GM12878 (cell line): ENCODE data around the gene ARHGAP15. TPM values are rescaled to one million over a fixed set of nuclear protein-coding genes. Genes with fewer than 3 reads are reported as not detected.
A peak's percentile ranks its signal among the peaks of the same experiment; 100 is the strongest.

Source experiments
- BACH1 ChIP-seq: fragments of 450-650 bp; IDR thresholded peaks from 2 replicates; pipeline ENCODE4 v1.6.1; 2017; ENCODE audit warnings: mild to moderate bottlenecking, borderline replicate concordance
- BCL11A ChIP-seq: IDR thresholded peaks from 2 replicates; pipeline ENCODE4 v1.6.1; 2011; ENCODE audit warnings: low read depth, low read length
- CHD4 ChIP-seq: fragments of 200-600 bp; sonication (generic); IDR thresholded peaks from 2 replicates; pipeline ENCODE4 v1.6.1; 2016; ENCODE audit warnings: mild to moderate bottlenecking
- DPF2 ChIP-seq: fragments of 450-650 bp; IDR thresholded peaks from 2 replicates; pipeline ENCODE4 v1.6.1; 2017; ENCODE audit warnings: mild to moderate bottlenecking
- EED ChIP-seq: sonication (generic); IDR thresholded peaks from 2 replicates; pipeline ENCODE4 v1.6.1; 2016; ENCODE audit warnings: antibody characterized with exemption, low read depth
- EP300 ChIP-seq, 2 experiments: fragments of 150-350 bp in 1 of 2; IDR thresholded peaks; 2 replicates each; pipeline ENCODE4 v1.6.1; 2011 to 2012; ENCODE audit warnings: low read depth in 2 of 2, low read length in 2 of 2, borderline replicate concordance in 1 of 2, improper control_type of control experiment in 1 of 2, inconsistent platforms in 1 of 2; ENCODE audit not compliant: control insufficient read depth in 1 of 2
- GABPA ChIP-seq: IDR thresholded peaks from 2 replicates; pipeline ENCODE4 v1.6.1; 2014; ENCODE audit warnings: antibody characterized with exemption, low read depth, mild to moderate bottlenecking, inconsistent platforms
- HCFC1 ChIP-seq: fragments of 150-350 bp; IDR thresholded peaks from 2 replicates; pipeline ENCODE4 v1.6.1; 2014; ENCODE audit warnings: low read length
- IKZF2 ChIP-seq, 2 experiments: fragments of 450-650 bp; IDR thresholded peaks; 2 replicates each; pipeline ENCODE4 v1.6.1; 2017; ENCODE audit warnings: mild to moderate bottlenecking in 2 of 2, moderate library complexity in 2 of 2
- NFIC ChIP-seq: IDR thresholded peaks from 2 replicates; pipeline ENCODE4 v1.6.1; 2012; ENCODE audit warnings: low read depth, mild to moderate bottlenecking, inconsistent platforms, low read length, moderate library complexity
- NR2C2 ChIP-seq: IDR thresholded peaks from 2 replicates; pipeline ENCODE4 v1.6.1; 2011; ENCODE audit warnings: borderline replicate concordance, low read depth; ENCODE audit not compliant: control insufficient read depth, insufficient read length
- NRF1 ChIP-seq: conservative IDR thresholded peaks from 2 replicates; pipeline ENCODE4 v1.6.1; 2011; ENCODE audit warnings: mild to moderate bottlenecking, low read depth, low read length, improper control_type of control experiment
- PAX8 ChIP-seq: fragments of 450-650 bp; IDR thresholded peaks from 2 replicates; pipeline ENCODE4 v1.6.1; 2017; ENCODE audit warnings: mild to moderate bottlenecking, moderate library complexity
- POU2F2 ChIP-seq: IDR thresholded peaks from 3 replicates; pipeline ENCODE4 v1.6.1; 2011; ENCODE audit warnings: low read depth, mild to moderate bottlenecking, low read length, borderline replicate concordance
- RAD21 ChIP-seq: IDR thresholded peaks from 2 replicates; pipeline ENCODE4 v1.6.1; 2011; ENCODE audit warnings: mild to moderate bottlenecking, low read depth, low read length, moderate library complexity; ENCODE audit not compliant: insufficient read depth
- RUNX3 ChIP-seq: IDR thresholded peaks from 2 replicates; pipeline ENCODE4 v1.6.1; 2012; ENCODE audit warnings: low read length, inconsistent platforms
- SMAD5 ChIP-seq: IDR thresholded peaks from 2 replicates; pipeline ENCODE4 v1.6.1; 2016; ENCODE audit warnings: antibody characterized with exemption, low read depth
- SPI1 ChIP-seq: IDR thresholded peaks from 2 replicates; pipeline ENCODE4 v1.6.1; 2011; ENCODE audit warnings: low read depth, mild to moderate bottlenecking, low read length, moderate library complexity, borderline replicate concordance; ENCODE audit not compliant: insufficient read depth
- TCF3 ChIP-seq: IDR thresholded peaks from 2 replicates; pipeline ENCODE4 v1.6.1; 2012; ENCODE audit warnings: low read depth, mild to moderate bottlenecking, low read length, borderline replicate concordance; ENCODE audit not compliant: insufficient read depth
- ZNF622 ChIP-seq: fragments of 450-650 bp; IDR thresholded peaks from 2 replicates; pipeline ENCODE4 v1.6.1; 2017; ENCODE audit warnings: mild to moderate bottlenecking, inconsistent platforms
- ZSCAN29 ChIP-seq: fragments of 450-650 bp; IDR thresholded peaks from 2 replicates; pipeline ENCODE4 v1.6.1; 2017; ENCODE audit warnings: mild to moderate bottlenecking, moderate library complexity
- polyA plus RNA-seq, 11 experiments: library from polyadenylated mRNA; depleted of rRNA in 4 of 11; unstranded in 6 of 11; stranded (reverse) in 5 of 11; fragments of >200 nt; fragmentation: Nextera tagmentation in 4 of 11; fragmentation: Illumina TruSeq in 1 of 11; extraction: Ambion mirVana in 4 of 11; extraction: Trizol in 1 of 11; gene quantifications; 1 replicate in 1 of 11; 2 replicates in 10 of 11; pipeline versions ENCODE4 v1.2.1 to v1.2.3, GENCODE V29; 2011 to 2016; ENCODE audit warnings: inconsistent platforms in 2 of 11, missing spikeins in 2 of 11, low read depth in 1 of 11
- total RNA-seq, 4 experiments: library from RNA; depleted of rRNA in 3 of 4; stranded (reverse); fragments of >200 nt in 3 of 4; fragmentation: Illumina TruSeq in 1 of 4; extraction: Trizol in 1 of 4; gene quantifications; 2 replicates each; pipeline versions ENCODE4 v1.2.1 to v1.2.3, GENCODE V29; 2013 to 2021
- TF ChIP-seq, protein P1 (sequence below): fragments of 450-650 bp; IDR thresholded peaks from 2 replicates; pipeline ENCODE4 v1.6.1; 2017; ENCODE audit warnings: mild to moderate bottlenecking, moderate library complexity
- TF ChIP-seq, protein P2 (sequence below): fragments of 450-650 bp; IDR thresholded peaks from 2 replicates; pipeline ENCODE4 v1.6.1; 2016; ENCODE audit warnings: mild to moderate bottlenecking, moderate library complexity, borderline replicate concordance

The ARHGAP15 gene
- total and polyA plus RNA-seq, 10 of the 15 experiments (the other 5 are each of a cell fraction or from before 2014, with no cell fraction given) = 38.0 to 92.6 (median 66.7) TPM

DNA sequence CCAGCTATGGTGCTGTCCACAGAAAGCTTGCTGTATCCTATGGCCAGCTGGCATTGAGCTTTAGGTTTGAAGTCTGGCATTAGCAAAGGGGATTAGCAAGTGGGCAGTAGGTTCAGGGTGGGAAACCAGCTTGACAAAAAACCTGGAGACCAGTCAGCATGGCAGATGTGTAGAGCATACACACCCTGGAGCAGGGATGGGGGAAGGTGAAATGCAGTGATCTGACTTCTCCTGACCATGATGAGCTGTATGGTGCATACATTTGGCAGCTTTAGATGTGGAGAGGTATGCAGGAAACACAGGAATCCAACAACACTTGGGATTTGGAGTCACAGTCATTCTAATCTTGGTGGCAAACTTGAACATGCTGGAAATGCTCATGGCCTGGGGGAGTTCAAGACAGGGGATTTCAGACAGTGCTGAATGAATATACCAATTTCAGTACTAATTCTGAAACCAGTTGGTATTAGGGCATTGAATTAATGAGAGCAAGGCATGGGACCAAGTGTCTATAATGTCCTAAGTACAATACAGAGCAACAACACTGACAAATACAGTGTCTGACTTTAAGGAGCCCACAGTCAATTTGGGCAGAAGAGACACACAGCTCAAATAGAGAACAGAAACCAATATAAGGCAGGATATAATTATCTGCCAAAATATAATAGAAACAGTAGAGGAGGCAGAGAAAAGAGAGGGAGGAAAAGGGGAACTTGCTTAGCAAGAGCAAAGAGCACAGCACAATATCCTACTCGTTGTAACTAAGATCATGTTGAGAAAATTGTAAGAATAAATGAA is 11.8 kb downstream of the ARHGAP15 start (continued):
- TF ChIP-seq, protein P1, sequence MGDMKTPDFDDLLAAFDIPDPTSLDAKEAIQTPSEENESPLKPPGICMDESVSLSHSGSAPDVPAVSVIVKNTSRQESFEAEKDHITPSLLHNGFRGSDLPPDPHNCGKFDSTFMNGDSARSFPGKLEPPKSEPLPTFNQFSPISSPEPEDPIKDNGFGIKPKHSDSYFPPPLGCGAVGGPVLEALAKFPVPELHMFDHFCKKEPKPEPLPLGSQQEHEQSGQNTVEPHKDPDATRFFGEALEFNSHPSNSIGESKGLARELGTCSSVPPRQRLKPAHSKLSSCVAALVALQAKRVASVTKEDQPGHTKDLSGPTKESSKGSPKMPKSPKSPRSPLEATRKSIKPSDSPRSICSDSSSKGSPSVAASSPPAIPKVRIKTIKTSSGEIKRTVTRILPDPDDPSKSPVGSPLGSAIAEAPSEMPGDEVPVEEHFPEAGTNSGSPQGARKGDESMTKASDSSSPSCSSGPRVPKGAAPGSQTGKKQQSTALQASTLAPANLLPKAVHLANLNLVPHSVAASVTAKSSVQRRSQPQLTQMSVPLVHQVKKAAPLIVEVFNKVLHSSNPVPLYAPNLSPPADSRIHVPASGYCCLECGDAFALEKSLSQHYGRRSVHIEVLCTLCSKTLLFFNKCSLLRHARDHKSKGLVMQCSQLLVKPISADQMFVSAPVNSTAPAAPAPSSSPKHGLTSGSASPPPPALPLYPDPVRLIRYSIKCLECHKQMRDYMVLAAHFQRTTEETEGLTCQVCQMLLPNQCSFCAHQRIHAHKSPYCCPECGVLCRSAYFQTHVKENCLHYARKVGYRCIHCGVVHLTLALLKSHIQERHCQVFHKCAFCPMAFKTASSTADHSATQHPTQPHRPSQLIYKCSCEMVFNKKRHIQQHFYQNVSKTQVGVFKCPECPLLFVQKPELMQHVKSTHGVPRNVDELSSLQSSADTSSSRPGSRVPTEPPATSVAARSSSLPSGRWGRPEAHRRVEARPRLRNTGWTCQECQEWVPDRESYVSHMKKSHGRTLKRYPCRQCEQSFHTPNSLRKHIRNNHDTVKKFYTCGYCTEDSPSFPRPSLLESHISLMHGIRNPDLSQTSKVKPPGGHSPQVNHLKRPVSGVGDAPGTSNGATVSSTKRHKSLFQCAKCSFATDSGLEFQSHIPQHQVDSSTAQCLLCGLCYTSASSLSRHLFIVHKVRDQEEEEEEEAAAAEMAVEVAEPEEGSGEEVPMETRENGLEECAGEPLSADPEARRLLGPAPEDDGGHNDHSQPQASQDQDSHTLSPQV = no peak
- TF ChIP-seq SPI1 (peak; percentile 86), NR2C2 (no peak), IKZF2 (IDR thresholded peaks at IDR 0.05) (peak; percentile 75 to 85), NFIC (peak; percentile 55), PAX8 (no peak), ZNF622 (no peak), RAD21 (0 out of 2 replicates have a peak, but pooled peaks have one; percentile 3), SMAD5 (no peak), EP300 (IDR thresholded peaks at IDR 0.05; ENCODE audit: borderline replicate concordance in 1 of 2, control insufficient read depth in 1 of 2, low read depth in 2 of 2, low read length in 2 of 2) (no peak), BACH1 (0 out of 2 replicates have a peak, but pooled peaks have one; percentile 38), GABPA (no peak), NRF1 (no peak), TCF3 (no peak), DPF2 (peak; percentile 80), EED (peak; percentile 50; the same call in 1 of the 2 replicates), CHD4 (no peak), HCFC1 (no peak), BCL11A (peak; percentile 46; the same call in 1 of the 2 replicates), RUNX3 (peak; percentile 35; the same call in 1 of the 2 replicates), ZSCAN29 (no peak), POU2F2 (no peak)
- TF ChIP-seq, protein P2, sequence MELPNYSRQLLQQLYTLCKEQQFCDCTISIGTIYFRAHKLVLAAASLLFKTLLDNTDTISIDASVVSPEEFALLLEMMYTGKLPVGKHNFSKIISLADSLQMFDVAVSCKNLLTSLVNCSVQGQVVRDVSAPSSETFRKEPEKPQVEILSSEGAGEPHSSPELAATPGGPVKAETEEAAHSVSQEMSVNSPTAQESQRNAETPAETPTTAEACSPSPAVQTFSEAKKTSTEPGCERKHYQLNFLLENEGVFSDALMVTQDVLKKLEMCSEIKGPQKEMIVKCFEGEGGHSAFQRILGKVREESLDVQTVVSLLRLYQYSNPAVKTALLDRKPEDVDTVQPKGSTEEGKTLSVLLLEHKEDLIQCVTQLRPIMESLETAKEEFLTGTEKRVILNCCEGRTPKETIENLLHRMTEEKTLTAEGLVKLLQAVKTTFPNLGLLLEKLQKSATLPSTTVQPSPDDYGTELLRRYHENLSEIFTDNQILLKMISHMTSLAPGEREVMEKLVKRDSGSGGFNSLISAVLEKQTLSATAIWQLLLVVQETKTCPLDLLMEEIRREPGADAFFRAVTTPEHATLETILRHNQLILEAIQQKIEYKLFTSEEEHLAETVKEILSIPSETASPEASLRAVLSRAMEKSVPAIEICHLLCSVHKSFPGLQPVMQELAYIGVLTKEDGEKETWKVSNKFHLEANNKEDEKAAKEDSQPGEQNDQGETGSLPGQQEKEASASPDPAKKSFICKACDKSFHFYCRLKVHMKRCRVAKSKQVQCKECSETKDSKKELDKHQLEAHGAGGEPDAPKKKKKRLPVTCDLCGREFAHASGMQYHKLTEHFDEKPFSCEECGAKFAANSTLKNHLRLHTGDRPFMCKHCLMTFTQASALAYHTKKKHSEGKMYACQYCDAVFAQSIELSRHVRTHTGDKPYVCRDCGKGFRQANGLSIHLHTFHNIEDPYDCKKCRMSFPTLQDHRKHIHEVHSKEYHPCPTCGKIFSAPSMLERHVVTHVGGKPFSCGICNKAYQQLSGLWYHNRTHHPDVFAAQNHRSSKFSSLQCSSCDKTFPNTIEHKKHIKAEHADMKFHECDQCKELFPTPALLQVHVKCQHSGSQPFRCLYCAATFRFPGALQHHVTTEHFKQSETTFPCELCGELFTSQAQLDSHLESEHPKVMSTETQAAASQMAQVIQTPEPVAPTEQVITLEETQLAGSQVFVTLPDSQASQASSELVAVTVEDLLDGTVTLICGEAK = no peak
